ENCODE measurements around the gene NPFFR1. TPM values are rescaled to one million over a fixed set of nuclear protein-coding genes. Genes with fewer than 3 reads are reported as not detected.

Gene NPFFR1
- total and polyA plus RNA-seq, 3 donors from 2014 or later, result 2.6 to 6.6 (median 2.8) TPM

DNA sequence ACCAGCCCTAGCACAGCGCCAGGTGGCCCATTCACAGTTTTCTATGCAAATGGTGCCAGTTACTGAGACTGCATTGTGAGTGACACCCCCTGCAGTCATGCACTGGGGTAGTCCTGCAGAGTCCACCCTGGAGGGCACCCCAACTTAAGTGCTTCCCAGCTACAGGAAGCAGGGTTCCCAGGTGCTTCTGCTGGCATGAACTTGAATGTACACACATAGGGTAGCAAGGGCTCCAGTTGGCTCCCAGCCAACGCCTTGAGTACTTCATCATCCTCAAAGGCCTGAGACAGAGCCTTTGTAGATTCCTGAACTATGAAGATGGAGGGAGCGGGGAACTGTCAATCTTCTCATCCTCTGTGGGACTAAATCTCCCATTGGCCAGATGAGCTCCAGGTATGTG is 11.5 kb upstream of the NPFFR1 start:
- intact Hi-C loops (cut with DNase I; ENCODE audit: low total_unique reads), result no loop called here
- Histone ChIP-seq H3K4me3 (no peak overlapping the region), H3K4me1 (peaks cover 5% of the 10 kb centered on the region), H3K27ac (no peak overlapping the region), H3K9me3 (no peaks in the 10 kb centered on the region), H3K27me3 (no peaks in the 10 kb centered on the region), H3K36me3 (ENCODE audit: low read depth, missing control alignments) (no peaks in the 10 kb centered on the region)
- TF ChIP-seq, protein P1, sequence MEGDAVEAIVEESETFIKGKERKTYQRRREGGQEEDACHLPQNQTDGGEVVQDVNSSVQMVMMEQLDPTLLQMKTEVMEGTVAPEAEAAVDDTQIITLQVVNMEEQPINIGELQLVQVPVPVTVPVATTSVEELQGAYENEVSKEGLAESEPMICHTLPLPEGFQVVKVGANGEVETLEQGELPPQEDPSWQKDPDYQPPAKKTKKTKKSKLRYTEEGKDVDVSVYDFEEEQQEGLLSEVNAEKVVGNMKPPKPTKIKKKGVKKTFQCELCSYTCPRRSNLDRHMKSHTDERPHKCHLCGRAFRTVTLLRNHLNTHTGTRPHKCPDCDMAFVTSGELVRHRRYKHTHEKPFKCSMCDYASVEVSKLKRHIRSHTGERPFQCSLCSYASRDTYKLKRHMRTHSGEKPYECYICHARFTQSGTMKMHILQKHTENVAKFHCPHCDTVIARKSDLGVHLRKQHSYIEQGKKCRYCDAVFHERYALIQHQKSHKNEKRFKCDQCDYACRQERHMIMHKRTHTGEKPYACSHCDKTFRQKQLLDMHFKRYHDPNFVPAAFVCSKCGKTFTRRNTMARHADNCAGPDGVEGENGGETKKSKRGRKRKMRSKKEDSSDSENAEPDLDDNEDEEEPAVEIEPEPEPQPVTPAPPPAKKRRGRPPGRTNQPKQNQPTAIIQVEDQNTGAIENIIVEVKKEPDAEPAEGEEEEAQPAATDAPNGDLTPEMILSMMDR (IDR thresholded peaks at IDR 0.05), result no peak
- no peak for TF ChIP-seq POLR2A (IDR thresholded peaks at IDR 0.05)
- DNase-seq, result no peak
- WGBS, 2 donors, result 86 to 88% methylated on average over 3 of the region's 3 CpGs

DNA sequence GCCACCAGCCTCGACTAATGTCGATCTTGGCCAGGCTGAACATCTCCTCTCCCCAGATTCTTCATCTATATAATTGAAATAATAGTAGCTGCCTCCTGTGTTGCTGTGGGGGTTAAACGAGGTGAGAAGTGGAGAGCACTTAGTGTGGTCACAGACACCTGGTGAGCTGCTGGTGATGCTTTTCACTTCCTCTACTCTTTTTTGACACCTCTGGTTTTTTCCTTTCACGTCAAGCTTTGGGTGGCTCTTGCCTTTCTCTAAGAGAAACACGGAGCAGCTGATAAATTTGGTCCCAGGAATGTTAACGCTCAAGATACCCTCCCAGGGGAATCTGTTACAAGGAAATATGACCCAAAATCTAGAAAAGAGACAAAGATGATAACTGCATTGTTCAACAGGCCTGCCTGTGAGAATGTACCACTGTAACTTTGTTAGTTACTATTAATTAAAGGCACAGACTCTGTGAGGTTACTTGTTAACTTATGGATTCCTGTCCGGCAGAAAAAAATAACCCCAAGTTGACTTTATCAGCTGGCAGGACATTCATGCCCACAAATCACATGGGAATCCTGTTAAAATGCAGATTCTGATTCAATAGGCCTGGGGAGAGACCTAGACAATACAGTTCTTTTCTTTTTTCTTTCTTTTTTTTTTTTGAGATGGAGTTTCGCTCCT is 9.5 kb upstream of the NPFFR1 start:
- intact Hi-C loops (cut with DNase I; ENCODE audit: low total_unique reads), result no loop called here
- no peak overlapping the region for H3K27ac ChIP-seq
- no peaks in the 10 kb centered on the region for H3K9me3 ChIP-seq
- no peaks in the 10 kb centered on the region for H3K27me3 ChIP-seq
- WGBS, 2 donors, result 67 to 70% methylated on average over 8 of the region's 8 CpGs
- H3K36me3 ChIP-seq (ENCODE audit: low read depth, missing control alignments), result no peaks in the 10 kb centered on the region
- DNase-seq, result no peak
- peaks cover 5% of the 10 kb centered on the region for H3K4me1 ChIP-seq
- no peak overlapping the region for H3K4me3 ChIP-seq
- TF ChIP-seq, protein P1 (IDR thresholded peaks at IDR 0.05), result no peak
- no peak for TF ChIP-seq POLR2A (IDR thresholded peaks at IDR 0.05)

DNA sequence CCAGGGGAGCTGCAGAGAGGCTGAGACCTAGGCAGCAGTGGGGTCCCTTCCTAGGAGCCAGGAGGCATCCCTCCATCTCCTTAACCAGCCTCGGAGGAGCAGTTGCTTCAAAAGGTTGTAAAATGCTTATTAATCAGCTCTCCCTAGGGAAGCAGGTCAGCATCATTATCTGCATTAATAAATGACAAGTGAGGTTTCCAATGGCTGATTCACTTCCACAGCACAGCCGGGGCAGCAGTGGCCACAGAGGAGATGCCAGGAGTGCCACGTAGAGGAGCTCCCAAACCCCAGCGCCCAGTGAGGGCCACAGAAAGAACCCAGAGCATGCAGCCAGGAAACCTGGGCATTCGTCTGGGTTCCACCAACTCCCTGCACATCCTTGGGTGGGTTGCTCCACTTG is 8.2 kb upstream of the NPFFR1 start:
- Histone ChIP-seq H3K27me3 (no peaks in the 10 kb centered on the region), H3K4me1 (peaks cover 5% of the 10 kb centered on the region), H3K4me3 (no peak overlapping the region), H3K27ac (no peak overlapping the region), H3K36me3 (ENCODE audit: low read depth, missing control alignments) (no peaks in the 10 kb centered on the region), H3K9me3 (no peaks in the 10 kb centered on the region)
- WGBS, 2 donors, result 90 to 100% methylated on average over 4 to 5 of the region's 5 CpGs
- DNase-seq, result no peak
- no peak for TF ChIP-seq POLR2A (IDR thresholded peaks at IDR 0.05)
- TF ChIP-seq, protein P1 (IDR thresholded peaks at IDR 0.05), result no peak
- intact Hi-C loops (cut with DNase I; ENCODE audit: low total_unique reads), result no loop called here

DNA sequence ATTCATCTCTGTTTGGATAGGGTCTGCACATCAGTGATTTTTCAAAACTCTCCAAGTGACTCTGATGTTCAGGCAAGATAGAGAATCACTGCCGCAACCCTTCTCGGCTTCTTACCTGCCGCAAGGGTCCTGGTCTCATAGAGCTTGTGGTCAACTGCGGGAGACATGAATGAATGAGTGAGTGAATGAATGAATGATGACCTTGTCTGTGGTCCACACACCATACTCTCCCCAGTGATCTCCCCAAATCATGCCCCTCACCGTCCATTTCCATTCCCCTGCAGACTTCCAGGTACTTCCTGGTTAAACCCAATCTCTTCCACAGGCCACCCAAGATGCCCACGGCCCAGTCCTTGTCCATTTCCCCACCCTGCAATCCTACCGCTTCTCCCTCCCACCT is 5.9 kb upstream of the NPFFR1 start:
- intact Hi-C loops (cut with DNase I; ENCODE audit: low total_unique reads), result no loop called here
- no peak for DNase-seq
- H3K27me3 ChIP-seq, result no peaks in the 10 kb centered on the region

More for the DNA sequence above, 5.9 kb upstream of the NPFFR1 start:
- 93 to 94% methylated on average over 7 of the region's 7 CpGs for WGBS, 2 donors
- H3K27ac ChIP-seq, result no peak overlapping the region
- TF ChIP-seq, protein P1 (IDR thresholded peaks at IDR 0.05), result no peak
- H3K4me3 ChIP-seq, result no peak overlapping the region
- no peaks in the 10 kb centered on the region for H3K36me3 ChIP-seq (ENCODE audit: low read depth, missing control alignments)
- no peaks in the 10 kb centered on the region for H3K9me3 ChIP-seq
- H3K4me1 ChIP-seq, result no peaks in the 10 kb centered on the region
